NCI-H748 treated with DMSO at 0.1 percent for 48 hours (cell line): ENCODE measurements around the gene PPDPF.
A peak's percentile ranks its signal among the peaks of the same experiment; 100 is the strongest.
"Not testable (repeated sequence)": the region's sequence is repeated elsewhere in the genome, so short reads cannot be mapped to it uniquely, and the experiment has no call there.

Source experiments
- DNase-seq: peaks from one replicate; lab custom pipeline; 2025; lab: John Stamatoyannopoulos, UW

PPDPF gene

DNA sequence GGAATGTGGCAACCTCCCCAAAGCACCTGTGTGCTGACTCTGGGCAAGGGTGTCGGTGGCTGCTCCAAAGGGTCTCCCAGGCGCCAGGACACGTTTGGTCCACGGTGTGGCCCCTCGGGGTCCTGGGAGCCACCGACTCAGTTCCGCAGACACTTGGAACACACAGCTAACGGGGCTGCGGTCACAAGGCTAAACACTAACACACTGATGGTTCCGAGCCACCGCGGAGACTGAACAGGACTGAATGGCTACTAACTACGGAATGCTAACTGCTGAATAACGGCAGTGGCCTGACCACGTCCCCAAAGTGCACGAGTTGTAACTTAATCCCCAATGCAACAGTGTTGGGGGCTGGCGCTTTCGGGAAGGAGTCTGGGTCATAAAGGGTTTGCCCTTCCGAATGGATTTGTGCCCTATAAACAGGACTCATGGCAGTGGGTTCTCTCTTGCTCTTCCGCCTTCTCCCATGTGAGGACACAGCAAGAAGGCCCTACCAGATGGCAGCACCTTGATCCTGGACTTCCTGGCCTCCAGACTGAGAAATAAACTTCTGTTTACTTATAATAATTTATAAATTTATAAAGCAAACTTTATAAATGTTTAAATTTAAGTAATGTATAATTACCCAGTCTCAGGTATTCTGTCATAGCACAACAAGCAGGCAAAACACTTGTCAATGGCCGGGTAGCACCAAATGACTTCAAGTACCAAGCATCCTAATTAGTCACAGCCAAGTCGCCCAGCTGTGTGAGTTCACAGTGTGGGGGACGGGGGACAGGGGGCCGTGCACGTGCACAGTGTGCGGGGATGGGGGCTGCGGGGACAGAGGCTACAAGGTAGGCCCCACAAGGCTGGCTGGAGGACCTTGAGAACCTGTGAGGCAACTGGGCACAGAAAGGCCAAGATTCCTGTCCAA is 19.4 kb upstream of the PPDPF start:
- DNase-seq = no peak

DNA sequence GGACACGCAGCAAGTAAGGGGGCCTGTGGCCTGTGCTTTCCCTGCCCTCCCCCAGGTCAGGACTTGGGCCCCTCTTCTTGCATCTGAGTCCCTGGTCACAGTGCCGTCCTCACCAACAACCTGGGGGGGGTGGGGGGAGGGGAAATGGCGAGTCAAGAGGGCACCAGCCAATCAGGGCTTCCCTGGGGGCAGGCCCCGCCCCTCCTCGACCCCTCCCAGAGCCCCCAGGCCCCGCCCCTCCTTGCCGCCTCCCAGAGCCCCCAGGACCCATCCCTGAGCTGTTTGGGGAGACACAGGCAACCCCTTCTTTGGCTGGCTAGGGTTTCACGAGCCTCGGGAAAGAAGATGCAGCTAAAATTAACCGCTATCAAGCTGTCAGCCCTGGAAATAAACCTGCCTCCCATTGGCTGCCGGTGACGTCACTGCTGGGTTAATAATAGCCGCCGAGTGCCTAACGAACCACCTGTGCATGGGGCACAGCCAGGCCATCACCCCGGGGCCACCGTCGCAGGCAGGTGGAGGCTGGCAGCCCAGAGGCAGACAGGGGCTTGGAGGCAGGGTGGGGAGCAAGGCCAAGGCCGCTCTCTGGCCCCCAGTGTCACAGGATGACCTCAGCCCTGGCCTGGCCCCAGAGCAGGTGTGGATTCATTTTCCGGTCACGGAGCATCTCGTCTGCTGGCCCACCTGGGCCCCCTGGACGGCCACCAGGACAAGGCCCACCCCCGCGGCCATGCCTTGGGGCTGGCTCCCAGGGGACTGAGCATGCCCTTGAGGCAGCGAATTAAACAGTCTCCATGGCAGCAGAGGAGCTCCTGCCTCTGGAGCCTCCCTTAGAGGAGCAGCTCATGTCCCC is 18.5 kb upstream of the PPDPF start:
- DNase-seq = no peak

DNA sequence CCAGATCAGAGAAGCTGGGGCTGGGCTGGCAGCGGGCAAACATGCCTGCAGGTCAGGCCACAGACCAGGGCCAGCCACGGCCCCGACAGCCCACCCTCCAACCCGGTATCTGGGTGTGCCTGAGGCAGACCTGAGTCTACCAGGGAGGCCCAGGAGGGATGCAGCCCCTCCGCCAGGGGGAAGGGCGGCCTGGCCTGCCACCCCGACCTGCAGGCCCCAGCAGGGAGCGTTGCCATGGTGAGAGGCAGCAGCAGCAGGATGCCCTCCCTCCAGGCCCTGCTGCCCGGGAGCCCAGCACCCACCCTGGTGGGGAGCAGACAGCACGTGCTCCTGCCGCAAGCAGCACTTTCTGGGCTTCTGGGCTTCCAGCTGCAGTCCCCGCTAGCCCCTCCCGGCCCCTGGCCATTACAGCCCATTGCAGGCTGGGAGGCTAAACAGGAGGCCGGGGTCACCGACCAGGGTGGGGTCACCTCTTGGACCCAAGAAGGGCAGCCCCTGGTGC is 17.8 kb upstream of the PPDPF start:
- no peak for DNase-seq

DNA sequence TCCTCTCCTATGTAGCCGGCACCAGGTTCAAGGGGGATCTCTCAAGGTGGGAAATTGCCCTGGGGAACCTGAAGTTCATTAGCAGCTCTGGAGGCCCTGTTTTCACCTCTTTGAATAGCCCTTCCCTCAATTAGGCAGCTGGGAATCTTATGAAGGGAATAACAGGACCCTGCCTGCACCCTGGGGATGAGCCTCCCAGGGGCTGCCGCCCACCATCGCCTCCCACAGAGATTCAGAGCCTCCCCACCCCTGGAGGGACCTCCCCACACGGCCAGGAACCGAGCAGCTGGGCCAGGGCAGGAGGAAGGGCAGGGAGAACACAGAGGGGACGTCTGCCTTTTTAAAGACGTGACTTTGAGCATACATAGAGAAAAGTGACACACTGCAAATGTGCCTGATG is 17.0 kb upstream of the PPDPF start:
- no peak for DNase-seq

DNA sequence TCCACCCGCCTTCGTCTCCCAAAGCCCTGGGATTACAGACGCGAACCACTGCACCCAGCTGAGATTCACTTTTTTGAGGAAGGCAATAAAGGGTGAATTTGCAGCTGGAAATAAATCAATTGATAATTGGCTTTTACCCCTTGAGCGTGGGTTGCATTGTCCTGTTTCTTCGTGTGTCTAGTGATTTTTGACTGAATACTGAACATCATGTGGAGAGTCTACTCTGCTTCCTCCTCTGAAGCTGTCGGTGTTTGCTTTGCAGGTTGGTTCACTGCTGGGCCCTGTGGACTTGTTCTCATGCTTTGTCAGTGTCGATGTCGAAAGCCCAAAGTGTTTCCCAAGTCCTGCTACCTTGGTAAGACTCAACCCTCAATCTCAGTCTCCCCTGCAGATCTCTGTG is 15.9 kb upstream of the PPDPF start:
- DNase-seq = no peak

DNA sequence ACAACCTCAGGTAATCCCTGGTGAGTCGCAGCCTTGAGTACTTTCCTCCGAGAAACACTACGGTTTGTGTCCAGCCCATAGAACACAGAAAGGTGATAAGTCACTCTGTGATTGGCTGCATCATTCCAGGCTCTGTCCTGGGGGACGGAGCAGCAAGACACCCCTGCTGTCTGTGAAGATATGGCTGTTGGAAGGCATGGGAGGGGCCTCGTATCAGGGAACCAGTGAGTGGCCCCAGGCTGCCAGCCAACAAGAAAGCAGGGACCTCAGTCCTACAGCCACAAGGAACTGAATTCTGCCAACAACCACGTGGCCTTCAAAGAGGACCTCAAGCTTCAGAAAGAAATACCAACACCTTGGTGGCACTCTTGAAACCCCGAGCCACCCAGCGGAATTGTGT is 15.3 kb upstream of the PPDPF start:
- no peak for DNase-seq

DNA sequence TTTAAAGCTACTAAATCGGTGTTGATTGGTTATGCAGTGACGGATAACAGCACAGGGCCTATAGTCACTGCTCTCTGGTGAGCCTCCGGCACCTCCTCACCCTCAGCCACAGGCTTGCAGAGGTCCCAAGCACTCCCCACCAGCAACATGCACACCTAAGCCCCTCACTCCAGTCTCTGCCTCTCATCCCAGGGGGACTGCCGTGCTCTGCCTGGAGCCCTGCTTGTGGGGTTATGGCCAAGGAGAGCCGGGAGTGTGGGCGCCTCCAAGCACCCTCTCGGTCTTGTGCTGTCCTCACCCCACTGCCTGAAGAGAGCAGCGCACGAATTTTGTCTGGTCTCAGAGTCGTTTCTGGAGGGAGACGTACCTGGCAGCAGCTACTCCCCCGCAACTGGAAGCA is 14.8 kb upstream of the PPDPF start:
- no peak for DNase-seq

DNA sequence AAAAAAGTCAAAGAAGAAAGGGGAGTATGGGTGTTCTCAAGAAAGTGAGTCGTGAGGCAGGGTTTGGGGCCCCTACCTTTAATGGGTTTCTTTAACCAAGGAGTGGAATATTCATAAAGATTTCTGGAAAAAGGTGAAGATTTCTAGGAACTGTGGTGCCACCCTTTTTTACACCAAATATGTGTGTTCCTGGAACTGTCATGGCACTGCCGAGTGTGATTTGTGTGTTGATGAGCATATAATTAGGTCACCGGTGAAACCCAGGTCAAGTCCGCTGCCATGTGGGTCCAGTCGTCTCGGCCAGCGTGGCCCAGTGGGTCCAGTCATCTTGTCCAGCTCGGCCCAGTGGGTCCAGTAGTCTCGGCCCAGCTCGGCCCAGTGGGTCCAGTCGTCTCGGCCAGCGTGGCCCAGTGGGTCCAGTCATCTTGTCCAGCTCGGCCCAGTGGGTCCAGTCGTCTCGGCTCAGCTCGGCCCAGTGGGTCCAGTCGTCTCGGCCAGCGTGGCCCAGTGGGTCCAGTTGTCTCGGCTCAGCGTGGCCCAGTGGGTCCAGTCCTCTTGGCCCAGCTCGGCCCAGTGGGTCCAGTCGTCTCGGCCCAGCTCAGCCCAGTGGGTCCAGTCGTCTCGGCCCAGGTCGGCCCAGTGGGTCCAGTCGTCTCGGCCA is 13.4 kb upstream of the PPDPF start:
- no peak for DNase-seq

DNA sequence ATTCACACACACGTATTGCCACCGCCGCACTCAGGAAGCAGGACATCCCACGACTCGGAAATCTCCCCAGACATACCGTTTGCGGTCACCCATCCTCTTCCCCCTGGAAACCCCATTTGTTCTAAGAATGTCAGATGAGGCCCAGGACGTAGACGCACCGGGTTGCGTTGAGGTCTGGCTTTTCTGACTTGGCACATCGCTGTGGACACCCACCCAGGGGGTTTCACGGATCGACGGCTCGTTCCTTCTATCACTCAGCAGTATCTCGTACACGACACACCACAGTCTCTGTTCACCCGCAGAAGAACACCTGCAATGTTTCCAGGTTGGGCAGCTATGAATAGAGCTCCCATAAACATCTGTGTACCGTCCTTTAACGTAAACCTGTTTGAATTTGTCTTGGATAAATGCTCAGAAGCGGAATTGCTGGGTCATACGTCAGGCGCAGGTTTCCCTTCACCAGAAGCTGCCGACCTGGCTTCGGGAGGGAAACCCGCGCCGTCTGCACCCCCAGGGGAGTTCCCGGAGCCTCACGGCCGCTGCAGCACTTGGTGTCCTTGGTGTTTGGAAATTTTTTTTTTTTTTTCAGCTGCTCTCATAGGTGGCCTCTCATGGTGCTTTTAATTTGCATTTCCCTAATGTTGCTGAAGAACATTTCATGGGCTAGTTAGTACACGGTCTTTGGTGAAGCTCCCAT is 12.3 kb upstream of the PPDPF start:
- DNase-seq = no peak

DNA sequence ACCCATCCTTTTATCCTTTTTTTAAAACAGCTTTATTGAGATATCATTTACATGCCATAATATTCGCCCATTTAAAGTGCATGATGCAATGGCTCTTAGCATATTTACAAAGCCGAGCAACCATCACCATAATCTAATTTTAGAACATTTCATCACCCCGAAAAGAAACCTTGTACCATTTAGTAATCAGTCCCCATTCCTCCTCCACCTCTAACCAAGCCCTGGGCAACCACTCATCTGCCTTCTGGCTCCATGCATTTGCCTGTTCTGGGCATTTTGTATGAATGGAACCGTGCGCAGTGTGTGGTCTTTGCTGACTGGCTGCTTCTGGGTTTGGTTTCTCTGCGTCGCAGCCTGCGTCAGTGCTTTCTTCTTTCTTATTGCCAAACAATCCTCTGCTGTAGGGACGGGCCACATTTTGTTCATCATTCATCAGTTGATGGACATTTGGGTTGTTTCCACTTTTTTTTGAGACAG is 11.4 kb upstream of the PPDPF start:
- DNase-seq = no peak

DNA sequence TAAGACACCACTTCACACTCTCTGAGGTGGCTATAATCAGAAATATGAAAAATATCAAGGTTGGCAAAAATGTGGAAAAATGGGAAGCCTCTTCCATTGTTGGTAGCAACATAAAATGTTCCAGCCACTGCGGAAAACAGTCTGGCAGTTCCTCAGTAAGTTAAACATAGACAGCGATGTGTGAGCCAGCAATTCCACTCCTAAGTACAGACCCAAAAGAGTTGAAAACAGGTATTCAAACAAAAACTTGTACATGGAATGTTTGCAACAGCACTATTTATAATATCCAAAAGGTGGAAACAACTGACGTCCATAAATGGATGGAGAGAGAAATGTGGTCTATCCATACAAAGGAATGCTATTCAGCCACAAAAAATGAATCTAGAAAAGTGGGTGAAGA is 7.4 kb upstream of the PPDPF start:
- DNase-seq = no peak

DNA sequence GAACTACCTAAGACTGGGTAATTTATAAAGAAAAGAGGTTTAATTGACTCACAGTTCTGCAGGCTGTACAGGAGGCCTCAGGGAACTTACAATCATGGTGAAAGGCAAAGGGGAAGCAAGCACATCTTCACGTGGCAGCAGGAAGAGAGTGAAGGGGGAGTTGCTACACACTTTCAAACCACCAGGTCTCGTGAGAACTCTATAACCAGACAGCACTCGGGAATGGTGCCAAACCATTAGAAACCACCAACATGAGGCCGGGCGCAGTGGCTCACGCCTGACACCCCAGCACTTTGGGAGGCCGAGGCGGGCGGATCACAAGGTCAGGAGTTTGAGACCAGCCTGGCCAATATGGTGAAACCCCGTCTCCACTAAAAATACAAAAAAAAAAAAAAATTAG is 6.0 kb upstream of the PPDPF start:
- not testable (repeated sequence) for DNase-seq

DNA sequence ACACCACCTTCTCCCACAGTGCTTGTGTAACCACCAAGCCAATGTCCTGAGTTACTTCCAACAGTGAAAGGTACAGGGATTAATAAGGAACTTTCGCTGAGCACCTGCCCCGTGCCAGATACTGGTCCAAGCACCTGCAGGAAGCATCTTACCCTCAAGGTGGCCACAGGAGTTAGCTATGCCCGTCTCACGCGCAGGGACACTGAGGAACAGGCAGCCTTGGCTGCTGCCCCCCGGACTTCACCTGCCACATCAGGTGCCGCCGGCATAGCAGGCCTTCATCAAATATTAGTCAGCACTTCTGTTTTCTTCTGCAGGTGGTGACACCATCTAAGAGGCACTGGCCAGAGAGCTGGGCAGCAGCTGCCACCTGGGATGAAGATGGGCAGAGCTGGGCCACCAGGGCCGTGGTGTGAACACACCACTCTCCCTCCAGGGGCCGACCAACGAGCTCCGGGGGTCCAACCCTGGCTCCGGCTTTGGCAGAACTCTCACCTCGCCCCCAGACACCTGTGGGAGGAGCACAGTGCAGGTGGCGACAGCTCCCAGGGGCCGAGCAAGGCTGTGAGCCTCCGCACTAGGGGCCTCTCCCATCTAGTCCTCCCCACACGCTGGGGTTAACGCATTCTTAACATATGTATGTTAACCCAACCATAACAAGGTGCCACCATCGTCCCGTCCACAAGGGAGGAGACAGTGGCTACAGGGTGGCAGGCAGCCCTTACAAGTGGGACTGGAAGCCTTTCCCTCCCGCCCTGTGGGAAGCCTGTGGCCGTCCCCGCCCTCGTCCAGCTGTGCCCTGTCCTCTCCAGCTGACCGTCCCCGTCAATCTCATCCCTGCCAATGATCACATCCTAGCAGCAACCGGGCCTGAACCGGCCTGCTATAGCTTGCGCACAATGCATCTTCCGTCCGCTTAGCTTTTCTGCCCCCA is 2.9 kb upstream of the PPDPF start:
- DNase-seq = no peak

DNA sequence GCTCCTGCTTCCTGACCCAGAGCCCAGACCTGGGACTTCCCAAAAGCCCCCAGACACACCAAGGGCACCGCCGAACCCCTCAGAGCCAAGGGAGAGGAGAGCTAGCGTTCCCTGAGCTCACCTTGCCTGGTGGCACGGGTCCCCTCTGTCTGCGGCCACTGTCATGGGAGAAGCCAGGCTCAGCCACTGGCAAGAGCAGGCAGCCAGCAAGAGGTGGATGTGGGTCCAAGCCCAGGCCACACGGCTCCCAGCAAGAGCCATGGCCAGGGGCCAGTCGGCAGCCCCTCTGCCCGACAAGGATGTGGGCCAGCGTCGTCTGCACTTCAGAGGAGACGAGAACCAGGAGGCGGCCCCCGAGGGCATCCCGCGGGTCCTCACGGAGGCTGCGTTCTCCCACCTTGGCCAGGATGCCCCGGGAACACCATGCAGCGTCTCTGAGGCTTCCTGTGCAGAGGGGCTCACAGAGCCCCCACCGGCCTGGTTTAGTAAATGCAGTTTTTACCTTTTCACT is 2.2 kb upstream of the PPDPF start:
- no peak for DNase-seq

DNA sequence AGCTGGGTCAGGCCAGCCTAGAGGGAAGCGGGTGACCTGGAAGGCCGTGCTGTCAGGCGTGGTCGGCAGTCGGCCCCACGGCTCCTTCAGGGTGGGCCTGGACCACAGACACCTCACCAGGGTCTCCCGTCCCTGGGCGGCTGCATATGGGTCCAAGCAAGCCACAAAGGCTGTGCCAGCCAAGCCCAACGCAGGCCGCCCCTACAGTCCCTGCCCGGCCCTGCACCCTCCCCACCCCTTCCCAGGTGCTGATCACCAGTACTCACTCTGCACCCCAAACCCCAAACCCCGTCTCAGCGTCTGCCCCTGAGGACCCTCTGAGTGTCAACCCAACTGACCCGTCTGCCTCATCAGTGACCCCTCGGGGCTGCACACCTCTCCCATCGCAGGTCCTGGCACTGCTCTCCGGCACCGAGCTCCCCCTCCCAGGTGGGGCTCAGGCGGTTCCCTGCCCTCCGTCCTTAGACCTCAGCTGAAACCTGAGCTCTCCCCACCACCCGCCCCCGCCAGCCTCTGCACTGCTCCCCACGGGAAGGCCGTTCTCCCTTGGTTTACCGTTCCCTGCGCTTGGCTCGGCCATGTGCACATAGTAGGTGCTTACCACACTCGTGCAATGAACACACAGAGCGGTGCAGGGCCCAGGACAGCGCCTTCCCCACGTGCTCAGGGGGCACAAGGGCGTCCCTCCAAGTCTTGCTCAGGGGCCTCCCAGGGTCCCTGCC is 1.5 kb upstream of the PPDPF start:
- DNase-seq = no peak

DNA sequence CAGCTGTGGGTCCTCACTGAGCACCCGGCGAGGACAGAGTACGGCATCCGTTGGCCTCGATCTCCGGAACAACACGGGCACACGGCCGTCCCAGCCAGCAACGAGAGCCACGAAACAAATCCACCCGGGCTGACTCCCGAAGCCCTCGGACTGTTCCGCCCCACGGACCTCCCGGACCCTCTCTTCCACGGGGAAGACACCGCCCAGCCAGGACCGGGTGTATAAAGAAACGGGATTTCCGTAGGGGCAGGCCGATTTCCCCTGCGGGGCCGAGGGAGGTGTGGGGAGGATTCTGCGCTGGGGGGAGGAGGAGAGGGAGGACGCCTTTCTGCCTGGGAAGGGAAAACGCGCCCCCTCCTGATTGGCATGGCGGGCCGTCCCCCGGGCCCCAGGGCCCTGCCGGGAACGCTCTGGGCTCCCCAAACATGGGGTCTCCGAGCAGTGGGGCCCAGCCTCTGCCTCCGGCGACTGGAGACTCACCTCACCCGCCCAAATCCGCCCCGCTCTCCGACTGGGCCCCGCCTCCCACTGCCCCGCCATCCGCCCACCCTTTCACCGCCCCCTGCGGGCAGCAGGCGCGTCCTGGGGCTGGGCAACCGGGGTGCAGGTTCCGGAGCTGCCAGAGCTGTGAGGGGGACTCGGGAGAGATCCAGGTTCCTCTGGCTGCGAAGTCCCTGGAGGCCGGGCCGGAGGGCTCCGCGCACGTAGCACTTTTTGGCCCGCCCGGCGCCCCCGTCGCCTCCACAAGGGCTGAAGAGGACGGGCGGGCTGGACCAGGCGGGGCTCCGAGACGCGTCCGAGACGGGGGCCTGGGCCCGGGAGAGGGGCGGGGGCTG is 679 bp upstream of the PPDPF start:
- no peak for DNase-seq

DNA sequence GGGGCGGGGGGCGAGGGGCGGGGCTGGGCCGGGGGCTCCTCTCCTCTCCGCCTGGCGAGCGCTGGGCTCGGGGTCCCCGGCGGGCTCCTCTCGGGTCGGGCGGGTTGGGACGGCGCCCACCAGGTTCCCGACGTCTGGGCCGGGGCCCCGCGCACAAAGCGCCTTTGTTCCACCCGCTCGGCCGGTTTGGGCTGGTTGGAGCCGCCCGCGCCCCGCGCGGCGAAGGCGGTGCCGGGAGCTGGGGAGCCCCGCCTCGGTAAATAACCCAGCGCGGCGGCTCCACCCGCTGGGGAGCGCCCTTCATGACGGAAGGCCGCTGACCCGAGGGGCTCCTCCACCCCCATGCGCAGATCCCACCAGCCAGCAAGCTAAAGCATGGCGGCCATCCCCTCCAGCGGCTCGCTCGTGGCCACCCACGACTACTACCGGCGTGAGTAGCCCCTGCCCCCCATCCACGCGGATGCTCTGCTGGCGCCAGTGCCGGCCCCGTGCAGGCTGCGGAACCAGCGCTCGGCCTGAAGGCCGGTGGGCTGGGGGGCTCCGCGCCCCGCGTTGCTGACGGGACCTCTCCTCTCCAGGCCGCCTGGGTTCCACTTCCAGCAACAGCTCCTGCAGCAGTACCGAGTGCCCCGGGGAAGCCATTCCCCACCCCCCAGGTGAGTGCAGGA is 503 bp downstream of the PPDPF start:
- peak; percentile 16 for DNase-seq

DNA sequence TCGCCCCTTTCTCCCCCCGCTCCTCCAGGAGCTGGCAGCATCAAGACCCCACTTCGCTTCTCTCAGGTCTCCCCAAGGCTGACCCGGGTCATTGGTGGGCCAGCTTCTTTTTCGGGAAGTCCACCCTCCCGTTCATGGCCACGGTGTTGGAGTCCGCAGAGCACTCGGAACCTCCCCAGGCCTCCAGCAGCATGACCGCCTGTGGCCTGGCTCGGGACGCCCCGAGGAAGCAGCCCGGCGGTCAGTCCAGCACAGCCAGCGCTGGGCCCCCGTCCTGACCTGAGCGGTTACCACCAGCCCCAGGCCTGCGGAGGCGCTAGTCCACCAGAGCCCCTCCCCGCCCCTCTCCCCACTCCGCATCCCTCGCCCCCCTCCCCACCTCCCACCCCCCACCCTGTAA is 1.0 kb downstream of the PPDPF start:
- no peak for DNase-seq
